ENCODE data around the gene THOC5. TPM values are rescaled to one million over a fixed set of nuclear protein-coding genes. Genes with fewer than 3 reads are reported as not detected.

THOC5 gene
- total RNA-seq, 1 donor from 2014 or later = 44.8 TPM

DNA sequence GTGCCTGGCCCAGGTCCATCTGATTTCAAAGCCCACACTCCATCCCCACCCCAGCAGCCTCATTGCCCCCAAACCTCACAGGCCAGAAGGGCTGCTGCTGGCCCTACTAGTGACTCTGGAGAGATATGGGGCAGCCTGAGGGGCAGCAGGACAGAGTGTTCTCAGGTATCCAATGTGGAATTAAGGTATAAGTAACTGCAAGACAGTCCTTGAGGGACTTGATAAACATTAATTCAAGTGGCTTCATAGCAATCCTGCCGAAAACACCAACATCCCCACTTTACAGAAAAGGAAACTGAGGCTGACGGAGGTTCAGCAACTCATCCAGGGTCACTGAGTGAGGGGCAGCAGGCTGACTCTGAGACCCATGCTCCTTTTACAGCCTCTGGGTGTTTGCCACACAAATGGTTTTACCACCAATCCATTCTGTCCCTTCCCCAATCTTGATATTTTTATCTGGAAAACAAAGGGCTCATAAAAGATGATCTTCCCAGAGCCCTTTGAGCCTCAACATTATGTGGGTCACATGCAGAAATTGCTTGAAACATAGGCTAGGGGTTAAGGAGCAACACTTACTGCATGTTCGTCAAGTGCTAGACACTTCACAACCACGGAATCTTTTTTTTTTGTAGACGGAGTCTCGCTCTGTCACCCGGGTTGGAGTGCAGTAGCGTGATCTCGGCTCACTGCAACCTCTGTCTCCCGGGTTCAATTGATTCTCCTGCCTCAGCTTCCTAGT lies 25.1 kb upstream of the THOC5 start:
- Mint-ChIP-seq H3K27me3 (ENCODE audit: low read depth) (no peaks in the 10 kb centered on the region), H3K27ac (no peak overlapping the region), H3K9me3 (no peaks in the 10 kb centered on the region), H3K4me3 (no peak overlapping the region), H3K4me1 (peaks cover 26% of the 10 kb centered on the region), H3K36me3 (peaks cover 9% of the 10 kb centered on the region)
- TF ChIP-seq, protein P1, sequence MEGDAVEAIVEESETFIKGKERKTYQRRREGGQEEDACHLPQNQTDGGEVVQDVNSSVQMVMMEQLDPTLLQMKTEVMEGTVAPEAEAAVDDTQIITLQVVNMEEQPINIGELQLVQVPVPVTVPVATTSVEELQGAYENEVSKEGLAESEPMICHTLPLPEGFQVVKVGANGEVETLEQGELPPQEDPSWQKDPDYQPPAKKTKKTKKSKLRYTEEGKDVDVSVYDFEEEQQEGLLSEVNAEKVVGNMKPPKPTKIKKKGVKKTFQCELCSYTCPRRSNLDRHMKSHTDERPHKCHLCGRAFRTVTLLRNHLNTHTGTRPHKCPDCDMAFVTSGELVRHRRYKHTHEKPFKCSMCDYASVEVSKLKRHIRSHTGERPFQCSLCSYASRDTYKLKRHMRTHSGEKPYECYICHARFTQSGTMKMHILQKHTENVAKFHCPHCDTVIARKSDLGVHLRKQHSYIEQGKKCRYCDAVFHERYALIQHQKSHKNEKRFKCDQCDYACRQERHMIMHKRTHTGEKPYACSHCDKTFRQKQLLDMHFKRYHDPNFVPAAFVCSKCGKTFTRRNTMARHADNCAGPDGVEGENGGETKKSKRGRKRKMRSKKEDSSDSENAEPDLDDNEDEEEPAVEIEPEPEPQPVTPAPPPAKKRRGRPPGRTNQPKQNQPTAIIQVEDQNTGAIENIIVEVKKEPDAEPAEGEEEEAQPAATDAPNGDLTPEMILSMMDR (IDR thresholded peaks at IDR 0.05; ENCODE audit: unreplicated experiment) = no peak
- no peak for DNase-seq (ENCODE audit: low spot score in 2 of 2, unreplicated experiment in 2 of 2)

DNA sequence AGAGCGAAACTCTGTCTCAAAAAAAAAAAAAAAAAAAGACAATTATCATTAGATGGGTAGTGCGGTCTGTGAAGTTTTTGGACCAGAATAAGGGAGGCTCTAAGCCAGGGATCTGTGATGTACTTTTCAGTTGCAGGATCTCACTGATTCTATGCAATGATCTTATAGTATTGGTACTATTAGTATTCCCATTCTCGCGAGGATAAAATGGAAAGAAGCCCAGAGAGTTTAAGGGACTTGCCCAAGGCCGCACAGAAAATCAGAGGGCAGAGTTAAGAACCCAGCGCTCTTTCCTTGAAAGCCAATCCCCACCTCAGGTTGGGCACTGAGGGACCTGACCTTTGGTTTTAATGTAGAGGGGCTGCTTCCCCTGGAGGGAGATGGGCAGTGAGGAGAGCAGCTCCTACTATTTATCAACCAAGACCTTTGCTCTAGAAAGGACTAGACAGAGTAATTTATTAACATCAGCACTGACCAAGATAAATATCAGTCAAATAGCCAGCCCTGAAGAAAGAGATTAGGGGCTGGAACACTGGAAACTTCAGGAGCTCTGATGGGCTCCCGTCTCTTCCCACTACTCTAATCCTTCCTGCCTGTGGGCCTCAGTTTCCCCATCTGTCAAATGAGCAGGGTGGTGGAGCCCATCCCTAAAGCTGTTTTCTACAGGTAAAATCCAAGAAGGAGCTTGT lies 21.3 kb upstream of the THOC5 start:
- no peaks in the 10 kb centered on the region for H3K9me3 Mint-ChIP-seq
- H3K4me3 Mint-ChIP-seq = no peak overlapping the region
- TF ChIP-seq, protein P1 (IDR thresholded peaks at IDR 0.05; ENCODE audit: unreplicated experiment) = no peak
- H3K4me1 Mint-ChIP-seq = peaks cover 2% of the 10 kb centered on the region
- H3K27me3 Mint-ChIP-seq (ENCODE audit: low read depth) = no peaks in the 10 kb centered on the region
- H3K36me3 Mint-ChIP-seq = peaks cover 16% of the 10 kb centered on the region
- DNase-seq (ENCODE audit: low spot score in 2 of 2, unreplicated experiment in 2 of 2) = no peak
- H3K27ac Mint-ChIP-seq = no peak overlapping the region

DNA sequence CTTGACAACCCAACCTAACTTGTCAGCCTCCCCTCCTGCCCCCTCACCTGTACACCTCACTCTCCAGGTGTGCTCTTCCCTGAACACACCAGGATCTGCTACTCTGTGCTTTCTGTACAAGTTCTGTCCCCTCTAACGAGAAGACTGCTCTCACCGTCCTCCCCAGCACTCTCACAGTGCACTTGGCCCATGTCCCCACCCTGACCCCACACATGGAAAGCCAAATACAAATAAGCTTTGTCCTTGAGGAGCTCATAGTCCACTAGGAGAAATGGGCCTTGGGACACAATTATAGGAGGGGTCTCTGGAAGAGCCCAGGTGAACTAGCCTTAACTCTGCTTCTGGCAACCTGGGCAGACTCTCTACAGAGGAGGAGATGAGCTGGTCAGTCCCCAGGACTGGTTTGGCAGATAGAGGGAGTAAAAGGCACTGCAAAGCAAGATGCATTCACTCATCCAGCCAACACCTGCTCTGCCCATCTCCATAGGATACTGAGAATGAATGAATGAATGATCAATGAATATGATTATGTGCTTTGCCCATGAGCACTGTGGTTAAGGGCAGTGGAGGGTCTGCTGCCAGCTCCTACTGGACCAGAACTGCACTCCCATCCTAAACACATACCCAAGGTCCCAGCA lies 17.5 kb upstream of the THOC5 start:
- TF ChIP-seq, protein P1 (IDR thresholded peaks at IDR 0.05; ENCODE audit: unreplicated experiment) = no peak
- H3K9me3 Mint-ChIP-seq = no peaks in the 10 kb centered on the region
- no peak overlapping the region for H3K4me3 Mint-ChIP-seq
- H3K4me1 Mint-ChIP-seq = no peaks in the 10 kb centered on the region
- no peaks in the 10 kb centered on the region for H3K27me3 Mint-ChIP-seq (ENCODE audit: low read depth)
- DNase-seq (ENCODE audit: low spot score in 2 of 2, unreplicated experiment in 2 of 2) = no peak
- peaks cover 21% of the 10 kb centered on the region for H3K36me3 Mint-ChIP-seq
- H3K27ac Mint-ChIP-seq = no peak overlapping the region

DNA sequence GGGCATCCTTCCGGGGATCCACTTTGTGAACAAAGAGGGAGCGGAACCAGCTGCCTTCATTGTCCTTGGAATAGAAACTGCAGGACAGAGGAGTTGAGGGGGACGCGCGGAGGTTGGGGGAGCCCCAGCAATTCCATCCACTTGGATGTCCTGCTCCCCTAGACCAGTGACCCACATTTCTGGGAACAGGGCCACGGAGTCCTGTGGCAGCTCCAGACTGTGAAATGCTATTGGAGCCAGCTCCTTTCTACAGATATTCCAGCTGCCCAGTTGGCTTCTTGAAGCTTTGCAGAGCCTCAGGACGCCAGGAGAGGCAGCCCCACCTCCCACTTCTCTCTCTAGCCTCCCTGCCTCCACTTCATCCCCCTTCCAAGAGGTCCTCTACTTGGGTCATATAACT lies 16.9 kb upstream of the THOC5 start:
- no peak for DNase-seq (ENCODE audit: low spot score in 2 of 2, unreplicated experiment in 2 of 2)
- H3K9me3 Mint-ChIP-seq = no peaks in the 10 kb centered on the region
- TF ChIP-seq, protein P1 (IDR thresholded peaks at IDR 0.05; ENCODE audit: unreplicated experiment) = no peak
- H3K27me3 Mint-ChIP-seq (ENCODE audit: low read depth) = no peaks in the 10 kb centered on the region
- no peak overlapping the region for H3K4me3 Mint-ChIP-seq
- no peak overlapping the region for H3K27ac Mint-ChIP-seq
- H3K36me3 Mint-ChIP-seq = peaks cover 23% of the 10 kb centered on the region
- no peaks in the 10 kb centered on the region for H3K4me1 Mint-ChIP-seq

DNA sequence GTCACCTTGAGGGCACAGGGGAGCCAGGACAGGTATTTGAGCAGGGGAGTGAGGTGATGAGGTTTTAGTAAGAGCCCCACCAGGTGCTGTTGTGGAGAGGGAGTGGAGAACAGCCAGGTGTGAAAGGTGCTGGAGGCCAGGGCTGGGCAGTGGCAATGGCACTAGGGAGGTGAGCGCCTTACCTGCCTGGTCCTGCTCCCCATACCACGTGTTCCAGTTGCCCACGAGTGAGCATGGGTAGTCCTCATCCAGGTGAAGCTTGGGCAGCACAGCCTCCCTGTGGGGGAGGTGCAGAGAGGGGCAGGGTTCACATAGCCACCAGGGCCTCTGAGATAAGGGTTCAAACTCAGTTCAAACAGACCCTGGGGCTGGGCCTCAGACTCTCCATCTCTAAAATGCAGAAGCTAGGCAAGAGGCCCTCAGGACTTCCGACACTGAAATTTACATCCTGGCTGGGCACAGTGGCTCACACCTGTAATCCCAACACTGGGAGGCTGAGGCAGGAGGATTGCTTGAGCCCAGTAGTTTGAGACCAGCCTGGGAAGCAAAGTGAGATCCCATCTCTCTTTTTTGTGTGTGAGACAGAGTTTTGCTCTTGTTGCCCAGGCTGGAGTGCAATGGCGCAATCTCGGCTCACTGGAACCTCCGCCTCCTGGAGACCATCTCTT lies 15.6 kb upstream of the THOC5 start:
- Mint-ChIP-seq H3K9me3 (no peaks in the 10 kb centered on the region), H3K27ac (peak overlapping the region; percentile 41), H3K4me1 (no peaks in the 10 kb centered on the region)

More for the DNA sequence above, 15.6 kb upstream of the THOC5 start:
- no peak overlapping the region for H3K4me3 Mint-ChIP-seq
- TF ChIP-seq, protein P1 (IDR thresholded peaks at IDR 0.05; ENCODE audit: unreplicated experiment) = no peak
- DNase-seq (ENCODE audit: low spot score in 2 of 2, unreplicated experiment in 2 of 2) = no peak
- H3K27me3 Mint-ChIP-seq (ENCODE audit: low read depth) = no peaks in the 10 kb centered on the region
- H3K36me3 Mint-ChIP-seq = peaks cover 24% of the 10 kb centered on the region
